DOHH2 (cell line): ENCODE results near the gene THEM4.

Source experiments
- H3F3A ChIP-seq: fragments of 200-600 bp; sonication (generic), shearing (Covaris generic); 2 replicates; pipeline ENCODE4 v1.6.0; 2016; ENCODE audit warnings: antibody characterized with exemption, mild to moderate bottlenecking; ENCODE audit not compliant: control insufficient read depth, insufficient read depth
- H3K27ac ChIP-seq: fragments of 200-600 bp; sonication (generic); 2 replicates; pipeline ENCODE4 v1.5.1; 2014; ENCODE audit warnings: low read depth, mild to moderate bottlenecking, low read length, moderate library complexity
- H3K27me3 ChIP-seq: fragments of 200-600 bp; sonication (generic); 2 replicates; pipeline ENCODE4 v1.6.1; 2014; ENCODE audit warnings: mild to moderate bottlenecking, low read length, mixed read lengths; ENCODE audit not compliant: control insufficient read depth
- H3K36me3 ChIP-seq: fragments of 200-600 bp; sonication (generic); 2 replicates; pipeline ENCODE4 v1.6.1; 2014; ENCODE audit warnings: mild to moderate bottlenecking, low read length, moderate library complexity, mixed read lengths; ENCODE audit not compliant: control insufficient read depth
- H3K4me1 ChIP-seq: fragments of 200-600 bp; sonication (generic); 2 replicates; pipeline ENCODE4 v1.6.1; 2014; ENCODE audit warnings: mild to moderate bottlenecking, low read length, mixed read lengths; ENCODE audit not compliant: control insufficient read depth
- H3K4me2 ChIP-seq: fragments of 200-600 bp; sonication (generic); 2 replicates; pipeline ENCODE4 v1.6.0; 2014; ENCODE audit warnings: mild to moderate bottlenecking, low read length, moderate library complexity
- H3K4me3 ChIP-seq: fragments of 200-600 bp; sonication (generic); 2 replicates; pipeline ENCODE4 v1.5.1; 2014; ENCODE audit warnings: mild to moderate bottlenecking, low read length, mixed read lengths
- H3K79me2 ChIP-seq: fragments of 200-600 bp; sonication (generic); 2 replicates; pipeline ENCODE4 v1.6.1; 2014; ENCODE audit warnings: mild to moderate bottlenecking, low read length, mixed read lengths; ENCODE audit not compliant: control insufficient read depth
- H3K9me2 ChIP-seq: fragments of 200-600 bp; sonication (generic); replicated peaks from 2 replicates; pipeline ENCODE4 v1.6.1; 2014; ENCODE audit warnings: mild to moderate bottlenecking, low read length, mixed read lengths; ENCODE audit not compliant: control insufficient read depth
- H3K9me3 ChIP-seq: fragments of 200-600 bp; sonication (generic); 2 replicates; pipeline ENCODE4 v1.6.1; 2014; ENCODE audit warnings: antibody characterized with exemption, low read length, mixed read lengths; ENCODE audit not compliant: control insufficient read depth, insufficient read depth
- H4K20me1 ChIP-seq: fragments of 200-600 bp; sonication (generic); 2 replicates; pipeline ENCODE4 v1.6.0; 2014; ENCODE audit warnings: low read depth, mild to moderate bottlenecking, antibody characterized with exemption, low read length, moderate library complexity; ENCODE audit not compliant: control insufficient read depth, insufficient read depth
- EZH2phosphoT487 ChIP-seq: fragments of 200-600 bp; sonication (generic); IDR thresholded peaks from 2 replicates; pipeline ENCODE4 v1.6.1; 2017; ENCODE audit warnings: borderline replicate concordance, mild to moderate bottlenecking, antibody characterized with exemption, low read length, moderate library complexity, mixed read lengths
- TF ChIP-seq, protein P1 (sequence below): fragments of 200-600 bp; sonication (generic); IDR thresholded peaks from one replicate; pipeline ENCODE4 v1.5.1; 2014; ENCODE audit warnings: antibody characterized with exemption, mild to moderate bottlenecking, low read depth, low read length; ENCODE audit not compliant: poor library complexity, severe bottlenecking

Gene THEM4

DNA sequence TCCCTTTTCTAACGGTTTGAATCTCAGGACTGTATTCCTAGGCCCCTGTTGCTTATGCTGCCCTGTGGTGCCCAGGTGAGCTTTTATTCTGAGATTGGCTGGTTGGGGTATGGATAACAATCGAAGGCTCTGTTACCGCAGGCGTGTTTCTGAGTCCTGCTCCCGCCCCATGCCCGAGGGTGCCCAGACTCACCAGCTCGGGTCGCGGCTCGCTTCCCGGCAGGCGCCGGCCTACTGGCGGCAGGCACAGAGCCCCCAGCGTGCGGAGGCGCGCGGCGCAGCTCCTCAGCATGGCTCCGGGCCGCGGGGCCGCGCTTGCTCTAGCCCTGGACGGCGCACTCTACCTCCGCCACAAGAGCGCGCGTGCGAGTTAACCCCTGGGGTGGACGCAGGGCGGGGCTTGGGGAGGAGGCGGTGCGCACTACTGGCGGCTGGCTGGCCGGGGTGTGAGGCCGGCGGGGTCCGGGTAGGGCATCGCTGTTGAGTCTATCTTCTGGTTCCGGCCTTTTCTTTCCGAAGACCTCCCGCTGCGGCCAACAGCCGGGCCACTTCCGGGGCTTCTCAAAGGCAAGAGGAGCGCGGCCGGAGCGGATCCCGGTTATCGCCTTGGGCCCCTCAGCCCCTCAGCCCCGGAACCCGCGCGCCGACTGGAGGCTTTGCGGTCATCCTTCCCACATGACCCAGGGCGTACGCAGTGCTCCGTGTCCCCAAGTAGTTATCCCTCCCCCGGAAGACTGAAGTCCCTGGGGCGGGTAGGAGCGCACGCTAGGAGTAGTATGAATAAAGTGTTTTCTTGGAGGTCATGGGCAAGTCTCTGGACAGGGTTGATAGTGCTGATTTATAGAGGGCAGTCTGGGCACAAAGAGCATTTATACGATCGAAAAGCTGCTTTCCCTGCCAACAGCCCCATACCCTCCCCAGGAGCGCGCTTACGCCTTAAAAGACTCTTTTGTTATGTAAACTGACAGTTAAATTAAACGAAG is at the start of gene THEM4:
THEM4 (minus strand) TSS at position 345 of the 983 bp plus-strand sequence; CDS start at position 292, 53 bp downstream.
- no peaks in the 10 kb centered on the region for H4K20me1 ChIP-seq
- H3K9me3 ChIP-seq = peaks cover 13% of the 10 kb centered on the region
- TF ChIP-seq, protein P1, sequence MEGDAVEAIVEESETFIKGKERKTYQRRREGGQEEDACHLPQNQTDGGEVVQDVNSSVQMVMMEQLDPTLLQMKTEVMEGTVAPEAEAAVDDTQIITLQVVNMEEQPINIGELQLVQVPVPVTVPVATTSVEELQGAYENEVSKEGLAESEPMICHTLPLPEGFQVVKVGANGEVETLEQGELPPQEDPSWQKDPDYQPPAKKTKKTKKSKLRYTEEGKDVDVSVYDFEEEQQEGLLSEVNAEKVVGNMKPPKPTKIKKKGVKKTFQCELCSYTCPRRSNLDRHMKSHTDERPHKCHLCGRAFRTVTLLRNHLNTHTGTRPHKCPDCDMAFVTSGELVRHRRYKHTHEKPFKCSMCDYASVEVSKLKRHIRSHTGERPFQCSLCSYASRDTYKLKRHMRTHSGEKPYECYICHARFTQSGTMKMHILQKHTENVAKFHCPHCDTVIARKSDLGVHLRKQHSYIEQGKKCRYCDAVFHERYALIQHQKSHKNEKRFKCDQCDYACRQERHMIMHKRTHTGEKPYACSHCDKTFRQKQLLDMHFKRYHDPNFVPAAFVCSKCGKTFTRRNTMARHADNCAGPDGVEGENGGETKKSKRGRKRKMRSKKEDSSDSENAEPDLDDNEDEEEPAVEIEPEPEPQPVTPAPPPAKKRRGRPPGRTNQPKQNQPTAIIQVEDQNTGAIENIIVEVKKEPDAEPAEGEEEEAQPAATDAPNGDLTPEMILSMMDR = peak; percentile 47
- TF ChIP-seq EZH2phosphoT487 = no peak
- H3K4me3 ChIP-seq = peak within 1 kb of the TSS; percentile 77
- peaks cover 29% of the 10 kb centered on the region for H3K4me1 ChIP-seq
- H3K9me2 ChIP-seq = no peaks in the 10 kb centered on the region
- H3K4me2 ChIP-seq = peak within 1 kb of the TSS; percentile 73
- H3K79me2 ChIP-seq = peaks cover 45% of the 10 kb centered on the region
- peaks cover 36% of the 10 kb centered on the region for H3K36me3 ChIP-seq
- H3K27ac ChIP-seq = peak within 1 kb of the TSS; percentile 52
- peaks cover 17% of the 10 kb centered on the region; the same call in 1 of the 2 replicates for H3F3A ChIP-seq
- H3K27me3 ChIP-seq = no peaks in the 10 kb centered on the region

DNA sequence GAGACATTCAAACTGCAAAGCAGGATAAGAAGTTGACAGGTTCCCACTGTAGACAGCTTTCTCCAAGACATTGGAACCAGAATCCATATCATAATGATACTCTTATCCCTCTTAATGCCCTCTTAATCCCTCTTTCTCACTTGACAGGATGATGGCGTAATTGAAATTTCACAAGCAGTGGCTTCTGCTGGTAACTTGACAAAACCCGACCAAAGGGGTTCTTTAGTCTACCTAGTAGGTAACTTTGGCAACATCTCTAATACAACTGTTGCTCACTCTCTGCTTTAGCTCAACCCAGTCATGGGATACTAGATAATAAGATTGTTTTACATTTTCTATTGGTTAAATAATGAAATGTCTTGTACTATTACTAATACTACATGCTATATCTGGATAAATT is 49.6 kb upstream of the THEM4 start:
- Histone ChIP-seq H3F3A (peaks cover 2% of the 10 kb centered on the region; the same call in 1 of the 2 replicates), H3K79me2 (peaks cover 8% of the 10 kb centered on the region), H3K4me2 (no peak overlapping the region), H3K4me1 (peaks cover 34% of the 10 kb centered on the region), H3K4me3 (no peak overlapping the region), H3K36me3 (no peaks in the 10 kb centered on the region), H3K27ac (no peak overlapping the region), H4K20me1 (no peaks in the 10 kb centered on the region), H3K9me3 (no peaks in the 10 kb centered on the region), H3K27me3 (no peaks in the 10 kb centered on the region), H3K9me2 (no peaks in the 10 kb centered on the region)
- no peak for TF ChIP-seq EZH2phosphoT487
- TF ChIP-seq, protein P1 = no peak

DNA sequence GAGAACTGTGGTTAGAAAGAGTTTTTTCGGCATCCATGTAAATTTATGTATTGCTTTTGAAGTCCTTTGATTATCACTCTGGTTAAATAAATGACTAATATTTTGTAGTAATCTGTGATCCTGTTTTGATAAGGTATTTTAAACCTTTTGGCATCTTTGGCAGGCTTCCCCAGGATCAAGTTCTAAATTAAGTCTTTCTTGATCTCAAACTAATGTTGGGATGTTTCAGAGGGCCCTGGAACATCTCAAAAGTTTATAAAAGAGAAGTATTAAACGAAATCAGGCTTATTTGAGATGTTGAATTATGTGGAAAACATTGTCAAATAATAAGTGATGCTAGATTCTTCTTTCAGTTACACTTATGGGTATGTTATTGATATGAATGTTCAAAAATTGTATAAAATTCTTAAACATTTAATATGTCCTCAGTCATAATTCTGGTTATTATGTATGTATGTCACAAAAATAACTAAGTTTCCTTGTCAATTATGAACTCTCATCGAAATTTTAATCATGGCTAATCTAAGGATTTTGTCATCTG is 47.7 kb upstream of the THEM4 start:
- H3K27ac ChIP-seq = no peak overlapping the region

More for the DNA sequence above, 47.7 kb upstream of the THEM4 start:
- H3K4me2 ChIP-seq = peak overlapping the region; percentile 1; the same call in 1 of the 2 replicates
- no peaks in the 10 kb centered on the region for H3K36me3 ChIP-seq
- H3K4me1 ChIP-seq = peaks cover 53% of the 10 kb centered on the region
- no peaks in the 10 kb centered on the region for H4K20me1 ChIP-seq
- H3F3A ChIP-seq = peaks cover 7% of the 10 kb centered on the region
- no peak overlapping the region for H3K4me3 ChIP-seq
- no peaks in the 10 kb centered on the region for H3K27me3 ChIP-seq
- H3K9me2 ChIP-seq = no peaks in the 10 kb centered on the region
- TF ChIP-seq EZH2phosphoT487 = no peak
- TF ChIP-seq, protein P1 = no peak
- H3K79me2 ChIP-seq = peaks cover 12% of the 10 kb centered on the region
- H3K9me3 ChIP-seq = no peaks in the 10 kb centered on the region
